Retinal pigment epithelial cell (primary cell): ENCODE results near the gene CHRNB4.

ENCODE experiments used
- DNase-seq: peaks from one replicate; pipeline ENCODE4 v3.0.0-alpha.2; 2010; ENCODE audit warnings: low read depth
- H3K4me3 ChIP-seq: 2 replicates; pipeline ENCODE4 v1.5.1; 2011; ENCODE audit warnings: mild to moderate bottlenecking, low read length, control low read depth, moderate library complexity
- CTCF ChIP-seq: conservative IDR thresholded peaks from 2 replicates; pipeline ENCODE4 v1.5.1; 2011; ENCODE audit warnings: low read depth, low read length, control low read depth, inconsistent platforms

CHRNB4 gene

GRCh38 chr15:78668987-78669386 lies 28.0 kb upstream of the CHRNB4 start:
- no peak overlapping the region for H3K4me3 ChIP-seq
- no peak for TF ChIP-seq CTCF
- DNase-seq = no peak

GRCh38 chr15:78667578-78668236 lies 26.7 kb upstream of the CHRNB4 start:
- TF ChIP-seq CTCF = no peak
- DNase-seq = no peak
- no peak overlapping the region for H3K4me3 ChIP-seq

- no peak for TF ChIP-seq CTCF
- no peak for DNase-seq
Observed at GRCh38 chr15:78666010-78666409, 25.0 kb upstream of the CHRNB4 start.

GRCh38 chr15:78663703-78664102 lies 22.7 kb upstream of the CHRNB4 start:
- H3K4me3 ChIP-seq = no peak overlapping the region
- DNase-seq = no peak
- no peak for TF ChIP-seq CTCF

More at GRCh38 chr15:78666010-78666409, 25.0 kb upstream of the CHRNB4 start:
- H3K4me3 ChIP-seq = no peak overlapping the region

GRCh38 chr15:78662028-78662427 lies 21.0 kb upstream of the CHRNB4 start:
- no peak for DNase-seq
- H3K4me3 ChIP-seq = no peak overlapping the region
- TF ChIP-seq CTCF = no peak

GRCh38 chr15:78661001-78661400 lies 20.0 kb upstream of the CHRNB4 start:
- TF ChIP-seq CTCF = no peak
- no peak for DNase-seq
- H3K4me3 ChIP-seq = no peak overlapping the region

- no peak overlapping the region for H3K4me3 ChIP-seq
- no peak for TF ChIP-seq CTCF
- DNase-seq = no peak
Observed at GRCh38 chr15:78660584-78660983, 19.6 kb upstream of the CHRNB4 start.
